Measurements from ENCODE around the gene DNAJB14.

DNAJB14 gene

DNA sequence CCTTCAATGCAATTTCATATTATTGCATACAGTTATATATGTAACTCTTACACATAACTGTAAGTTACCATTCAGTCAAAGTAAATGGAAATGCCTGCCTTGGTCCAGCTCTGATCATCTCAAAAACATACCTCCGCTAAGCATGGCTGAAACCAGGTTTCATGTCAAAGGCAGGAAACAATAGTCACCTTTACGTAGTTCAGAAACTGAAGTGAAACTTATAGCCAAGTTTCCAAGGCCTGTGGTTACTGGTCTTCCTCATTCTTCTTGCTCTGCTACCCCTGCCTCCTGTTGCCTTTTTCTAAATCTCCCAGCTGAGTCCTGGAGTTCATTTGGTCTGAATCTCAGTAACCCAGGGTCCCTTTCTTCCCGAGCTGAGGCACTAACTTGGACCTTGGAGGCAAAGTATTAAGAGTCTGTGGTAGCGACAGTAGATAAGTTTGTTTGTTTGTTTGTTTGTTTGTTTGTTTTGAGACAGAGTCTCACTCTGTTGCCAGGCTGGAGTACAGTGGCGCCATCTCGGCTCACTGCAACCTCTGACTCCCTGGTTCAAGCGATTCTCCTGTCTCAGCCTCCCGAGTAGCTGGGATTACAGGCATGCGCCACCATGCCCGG, 98.9 kb downstream of the DNAJB14 start:
- CTCF ChIA-PET = interaction anchor here (0.6 kb wide), 1 partner anchor 13 kb away, joined by 3 read pairs; no protein-coding TSS in a partner anchor
- POLR2A ChIA-PET (ENCODE audit: low non-redundant PET) = no interaction called here
- no peak for DNase-seq (ENCODE audit: low spot score)
- TF ChIP-seq, protein P1, sequence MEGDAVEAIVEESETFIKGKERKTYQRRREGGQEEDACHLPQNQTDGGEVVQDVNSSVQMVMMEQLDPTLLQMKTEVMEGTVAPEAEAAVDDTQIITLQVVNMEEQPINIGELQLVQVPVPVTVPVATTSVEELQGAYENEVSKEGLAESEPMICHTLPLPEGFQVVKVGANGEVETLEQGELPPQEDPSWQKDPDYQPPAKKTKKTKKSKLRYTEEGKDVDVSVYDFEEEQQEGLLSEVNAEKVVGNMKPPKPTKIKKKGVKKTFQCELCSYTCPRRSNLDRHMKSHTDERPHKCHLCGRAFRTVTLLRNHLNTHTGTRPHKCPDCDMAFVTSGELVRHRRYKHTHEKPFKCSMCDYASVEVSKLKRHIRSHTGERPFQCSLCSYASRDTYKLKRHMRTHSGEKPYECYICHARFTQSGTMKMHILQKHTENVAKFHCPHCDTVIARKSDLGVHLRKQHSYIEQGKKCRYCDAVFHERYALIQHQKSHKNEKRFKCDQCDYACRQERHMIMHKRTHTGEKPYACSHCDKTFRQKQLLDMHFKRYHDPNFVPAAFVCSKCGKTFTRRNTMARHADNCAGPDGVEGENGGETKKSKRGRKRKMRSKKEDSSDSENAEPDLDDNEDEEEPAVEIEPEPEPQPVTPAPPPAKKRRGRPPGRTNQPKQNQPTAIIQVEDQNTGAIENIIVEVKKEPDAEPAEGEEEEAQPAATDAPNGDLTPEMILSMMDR (conservative IDR thresholded peaks at IDR 0.05; ENCODE audit: low read depth) = no peak
- H3K27ac ChIP-seq = no peak overlapping the region

DNA sequence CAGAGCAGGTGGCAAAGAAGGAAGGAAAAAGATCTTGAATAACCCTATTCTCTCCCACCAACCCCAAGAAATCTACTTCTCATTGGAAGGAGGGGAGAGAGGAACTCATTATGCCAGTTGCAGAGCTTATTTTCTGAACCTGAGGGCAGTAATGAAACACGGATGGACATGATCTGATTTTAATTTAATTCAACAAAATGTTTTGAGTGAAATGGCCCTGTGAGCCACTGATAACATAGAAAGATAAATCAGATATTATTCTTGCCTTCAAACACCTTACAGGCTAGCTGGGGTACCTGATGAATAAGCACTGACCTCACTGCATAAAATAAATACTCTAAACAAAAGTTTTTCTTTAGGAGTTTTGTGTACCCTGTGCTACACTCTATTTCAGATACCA, 99.5 kb downstream of the DNAJB14 start:
- CTCF ChIA-PET = no interaction called here
- POLR2A ChIA-PET (ENCODE audit: low non-redundant PET) = no interaction called here
- H3K27ac ChIP-seq = no peak overlapping the region
- TF ChIP-seq, protein P1 (conservative IDR thresholded peaks at IDR 0.05; ENCODE audit: low read depth) = no peak
- DNase-seq (ENCODE audit: low spot score) = no peak
